PC-9 (cell line): ENCODE measurements around the gene CEACAM6.

Source experiments
- CTCF ChIP-seq: fragments of 200-600 bp; sonication (generic); conservative IDR thresholded peaks from 2 replicates; pipeline ENCODE4 v1.6.1; 2017; ENCODE audit warnings: mixed run types, antibody characterized with exemption, mild to moderate bottlenecking, moderate library complexity
- EZH2 ChIP-seq: fragments of 200-600 bp; sonication (generic); IDR thresholded peaks from 2 replicates; pipeline ENCODE4 v1.8.0; 2017; ENCODE audit warnings: antibody characterized with exemption, low read depth

- no peak for TF ChIP-seq CTCF
- no peak for TF ChIP-seq EZH2
These were observed 37.4 kb downstream of the CEACAM6 start for GRCh38 chr19:41792513-41793413.
